ENCODE data around the gene PLCG2.

PLCG2 gene

GRCh38 chr16:81804134-81804610, 25.1 kb downstream of the PLCG2 start:
- Histone ChIP-seq H3K4me1 (ENCODE audit: control extremely low read depth in 1 of 4, control insufficient read depth in 4 of 4, insufficient read depth in 4 of 4, low read length in 3 of 4) (peaks cover 1 to 20% (median 13%) of the 10 kb centered on the region in 4 experiments), H3K27me3 (replicated peaks in 2 of 5; ENCODE audit: control insufficient read depth in 4 of 5, insufficient read depth in 5 of 5, low read length in 4 of 5) (no peaks in the 10 kb centered on the region), H3K27ac (ENCODE audit: insufficient read depth in 1 of 2, low read depth in 1 of 2, low read length in 2 of 2, poor library complexity in 1 of 2, severe bottlenecking in 2 of 2) (no peak overlapping the region), H3K36me3 (ENCODE audit: control insufficient read depth in 4 of 4, insufficient read depth in 4 of 4, low read length in 3 of 4) (peaks cover 0 to 17% (median 1%) of the 10 kb centered on the region in 4 experiments), H3K4me3 (ENCODE audit: control insufficient read depth in 1 of 7, extremely low read depth in 1 of 7, insufficient read depth in 4 of 7, low read depth in 2 of 7, low read length in 6 of 7) (no peak overlapping the region), H3K9me3 (ENCODE audit: control extremely low read depth in 1 of 5, control insufficient read depth in 4 of 5, insufficient read depth in 2 of 5, low read depth in 1 of 5, low read length in 4 of 5) (no peaks in the 10 kb centered on the region)
- CTCF ChIA-PET: interaction anchor here (1.2 to 1.4 kb wide), 2 partner anchors 10 to 14 kb away, joined by 3 to 4 read pairs; no protein-coding TSS in a partner anchor
- POLR2A ChIA-PET: no interaction called here
- WGBS (ENCODE audit: insufficient coverage): 100% methylated on average over 1 of the region's 2 CpGs
- DNase-seq: peak in 2 of 3 donors; percentile 61 to 74

- Histone ChIP-seq H3K4me3 (ENCODE audit: control insufficient read depth in 1 of 7, extremely low read depth in 1 of 7, insufficient read depth in 4 of 7, low read depth in 2 of 7, low read length in 6 of 7) (no peak overlapping the region), H3K36me3 (ENCODE audit: control insufficient read depth in 4 of 4, insufficient read depth in 4 of 4, low read length in 3 of 4) (peaks cover 0 to 19% (median 1%) of the 10 kb centered on the region in 4 experiments), H3K27ac (ENCODE audit: insufficient read depth in 1 of 2, low read depth in 1 of 2, low read length in 2 of 2, poor library complexity in 1 of 2, severe bottlenecking in 2 of 2) (no peak overlapping the region), H3K27me3 (replicated peaks in 2 of 5; ENCODE audit: control insufficient read depth in 4 of 5, insufficient read depth in 5 of 5, low read length in 4 of 5) (no peaks in the 10 kb centered on the region), H3K4me1 (ENCODE audit: control extremely low read depth in 1 of 4, control insufficient read depth in 4 of 4, insufficient read depth in 4 of 4, low read length in 3 of 4) (peaks cover 0 to 28% (median 11%) of the 10 kb centered on the region in 4 experiments), H3K9me3 (ENCODE audit: control extremely low read depth in 1 of 5, control insufficient read depth in 4 of 5, insufficient read depth in 2 of 5, low read depth in 1 of 5, low read length in 4 of 5) (no peaks in the 10 kb centered on the region)
- 92% methylated on average over 6 of the region's 6 CpGs for WGBS (ENCODE audit: insufficient coverage)
- ChIA-PET CTCF (interaction anchor here (0.6 to 2.0 kb wide), 6 partner anchors 11 to 71 kb away, joined by 3 to 10 read pairs (median 3); no protein-coding TSS in a partner anchor), POLR2A (no interaction called here)
- DNase-seq: no peak
These were observed 27.6 kb downstream of the PLCG2 start for GRCh38 chr16:81806696-81807095.

GRCh38 chr16:81807767-81808358, 28.8 kb downstream of the PLCG2 start:
- H3K4me1 ChIP-seq (ENCODE audit: control extremely low read depth in 1 of 4, control insufficient read depth in 4 of 4, insufficient read depth in 4 of 4, low read length in 3 of 4): peaks cover 0 to 28% (median 11%) of the 10 kb centered on the region in 4 experiments
- peaks cover 0 to 19% (median 1%) of the 10 kb centered on the region in 4 experiments for H3K36me3 ChIP-seq (ENCODE audit: control insufficient read depth in 4 of 4, insufficient read depth in 4 of 4, low read length in 3 of 4)
- no peak overlapping the region for H3K4me3 ChIP-seq (ENCODE audit: control insufficient read depth in 1 of 7, extremely low read depth in 1 of 7, insufficient read depth in 4 of 7, low read depth in 2 of 7, low read length in 6 of 7)
- POLR2A ChIA-PET: interaction anchor here (0.6 to 1.0 kb wide), 2 partner anchors 10 to 74 kb away, joined by 3 to 5 read pairs; no protein-coding TSS in a partner anchor
- H3K27me3 ChIP-seq (replicated peaks in 2 of 5; ENCODE audit: control insufficient read depth in 4 of 5, insufficient read depth in 5 of 5, low read length in 4 of 5): no peaks in the 10 kb centered on the region
- WGBS (ENCODE audit: insufficient coverage): 100% methylated on average over 3 of the region's 4 CpGs
- DNase-seq: no peak
- no peaks in the 10 kb centered on the region for H3K9me3 ChIP-seq (ENCODE audit: control extremely low read depth in 1 of 5, control insufficient read depth in 4 of 5, insufficient read depth in 2 of 5, low read depth in 1 of 5, low read length in 4 of 5)
- CTCF ChIA-PET: interaction anchor here (1.2 to 2.0 kb wide), 5 partner anchors 10 to 67 kb away, joined by 3 to 10 read pairs (median 4); no protein-coding TSS in a partner anchor
- H3K27ac ChIP-seq (ENCODE audit: insufficient read depth in 1 of 2, low read depth in 1 of 2, low read length in 2 of 2, poor library complexity in 1 of 2, severe bottlenecking in 2 of 2): no peak overlapping the region

- WGBS (ENCODE audit: insufficient coverage): 96% methylated on average over 2 of the region's 3 CpGs
- peaks cover 0 to 19% (median 1%) of the 10 kb centered on the region in 4 experiments for H3K36me3 ChIP-seq (ENCODE audit: control insufficient read depth in 4 of 4, insufficient read depth in 4 of 4, low read length in 3 of 4)
- H3K4me3 ChIP-seq (ENCODE audit: control insufficient read depth in 1 of 7, extremely low read depth in 1 of 7, insufficient read depth in 4 of 7, low read depth in 2 of 7, low read length in 6 of 7): no peak overlapping the region
- H3K4me1 ChIP-seq (ENCODE audit: control extremely low read depth in 1 of 4, control insufficient read depth in 4 of 4, insufficient read depth in 4 of 4, low read length in 3 of 4): peaks cover 4 to 35% (median 12%) of the 10 kb centered on the region in 4 experiments
- CTCF ChIA-PET: interaction anchor here (1.1 to 1.4 kb wide), 4 partner anchors 10 to 64 kb away, joined by 3 to 7 read pairs (median 4); no protein-coding TSS in a partner anchor
- H3K9me3 ChIP-seq (ENCODE audit: control extremely low read depth in 1 of 5, control insufficient read depth in 4 of 5, insufficient read depth in 2 of 5, low read depth in 1 of 5, low read length in 4 of 5): no peaks in the 10 kb centered on the region
- H3K27ac ChIP-seq (ENCODE audit: insufficient read depth in 1 of 2, low read depth in 1 of 2, low read length in 2 of 2, poor library complexity in 1 of 2, severe bottlenecking in 2 of 2): no peak overlapping the region
- POLR2A ChIA-PET: interaction anchor here (0.6 kb wide), 1 partner anchor 21 kb away, joined by 3 read pairs; no protein-coding TSS in a partner anchor
- H3K27me3 ChIP-seq (replicated peaks in 2 of 5; ENCODE audit: control insufficient read depth in 4 of 5, insufficient read depth in 5 of 5, low read length in 4 of 5): no peaks in the 10 kb centered on the region
- DNase-seq: peak in 1 of 3 donors; percentile 63
These were observed 29.9 kb downstream of the PLCG2 start for GRCh38 chr16:81808933-81809480.

- no peak overlapping the region for H3K27ac ChIP-seq (ENCODE audit: insufficient read depth in 1 of 2, low read depth in 1 of 2, low read length in 2 of 2, poor library complexity in 1 of 2, severe bottlenecking in 2 of 2)
- no peaks in the 10 kb centered on the region for H3K9me3 ChIP-seq (ENCODE audit: control extremely low read depth in 1 of 5, control insufficient read depth in 4 of 5, insufficient read depth in 2 of 5, low read depth in 1 of 5, low read length in 4 of 5)
- peaks cover 0 to 19% (median 1%) of the 10 kb centered on the region in 4 experiments for H3K36me3 ChIP-seq (ENCODE audit: control insufficient read depth in 4 of 4, insufficient read depth in 4 of 4, low read length in 3 of 4)
- no peaks in the 10 kb centered on the region for H3K27me3 ChIP-seq (replicated peaks in 2 of 5; ENCODE audit: control insufficient read depth in 4 of 5, insufficient read depth in 5 of 5, low read length in 4 of 5)
- POLR2A ChIA-PET: no interaction called here
- no peak for DNase-seq
- CTCF ChIA-PET: interaction anchor here (1.2 to 1.4 kb wide), 2 partner anchors 11 to 64 kb away, joined by 4 to 7 read pairs; no protein-coding TSS in a partner anchor
- WGBS (ENCODE audit: insufficient coverage): 97% methylated on average over 4 of the region's 4 CpGs
- H3K4me3 ChIP-seq (ENCODE audit: control insufficient read depth in 1 of 7, extremely low read depth in 1 of 7, insufficient read depth in 4 of 7, low read depth in 2 of 7, low read length in 6 of 7): no peak overlapping the region
- H3K4me1 ChIP-seq (ENCODE audit: control extremely low read depth in 1 of 4, control insufficient read depth in 4 of 4, insufficient read depth in 4 of 4, low read length in 3 of 4): peaks cover 2 to 41% (median 9%) of the 10 kb centered on the region in 4 experiments
These were observed 30.5 kb downstream of the PLCG2 start for GRCh38 chr16:81809567-81809966.

GRCh38 chr16:81810361-81810760, 31.3 kb downstream of the PLCG2 start:
- peaks cover 0 to 19% (median 1%) of the 10 kb centered on the region in 4 experiments for H3K36me3 ChIP-seq (ENCODE audit: control insufficient read depth in 4 of 4, insufficient read depth in 4 of 4, low read length in 3 of 4)
- no peaks in the 10 kb centered on the region for H3K9me3 ChIP-seq (ENCODE audit: control extremely low read depth in 1 of 5, control insufficient read depth in 4 of 5, insufficient read depth in 2 of 5, low read depth in 1 of 5, low read length in 4 of 5)
- H3K27me3 ChIP-seq (replicated peaks in 2 of 5; ENCODE audit: control insufficient read depth in 4 of 5, insufficient read depth in 5 of 5, low read length in 4 of 5): no peaks in the 10 kb centered on the region
- CTCF ChIA-PET: no interaction called here
- WGBS (ENCODE audit: insufficient coverage): 100% methylated on average over 1 of the region's 2 CpGs
- no peak overlapping the region for H3K4me3 ChIP-seq (ENCODE audit: control insufficient read depth in 1 of 7, extremely low read depth in 1 of 7, insufficient read depth in 4 of 7, low read depth in 2 of 7, low read length in 6 of 7)
- POLR2A ChIA-PET: no interaction called here
- H3K4me1 ChIP-seq (ENCODE audit: control extremely low read depth in 1 of 4, control insufficient read depth in 4 of 4, insufficient read depth in 4 of 4, low read length in 3 of 4): peaks cover 2 to 49% (median 8%) of the 10 kb centered on the region in 4 experiments
- H3K27ac ChIP-seq (ENCODE audit: insufficient read depth in 1 of 2, low read depth in 1 of 2, low read length in 2 of 2, poor library complexity in 1 of 2, severe bottlenecking in 2 of 2): no peak overlapping the region
- DNase-seq: no peak

Data from common myeloid progenitor, CD34-positive (primary cell).